MM.1S (cell line): ENCODE results near the gene GPC5.

Experiments
- CTCF ChIP-seq: fragments of 300-600 bp; sonication (generic); IDR thresholded peaks from 2 replicates; pipeline ENCODE4 v1.5.1; 2016; ENCODE audit warnings: antibody characterized with exemption, low read length, mixed read lengths
- EZH2 ChIP-seq: fragments of 300-600 bp; sonication (generic); optimal IDR thresholded peaks from 2 replicates; pipeline ENCODE3; 2017; ENCODE audit warnings: low read depth, mild to moderate bottlenecking, antibody characterized with exemption, low read length, mixed read lengths

DNA sequence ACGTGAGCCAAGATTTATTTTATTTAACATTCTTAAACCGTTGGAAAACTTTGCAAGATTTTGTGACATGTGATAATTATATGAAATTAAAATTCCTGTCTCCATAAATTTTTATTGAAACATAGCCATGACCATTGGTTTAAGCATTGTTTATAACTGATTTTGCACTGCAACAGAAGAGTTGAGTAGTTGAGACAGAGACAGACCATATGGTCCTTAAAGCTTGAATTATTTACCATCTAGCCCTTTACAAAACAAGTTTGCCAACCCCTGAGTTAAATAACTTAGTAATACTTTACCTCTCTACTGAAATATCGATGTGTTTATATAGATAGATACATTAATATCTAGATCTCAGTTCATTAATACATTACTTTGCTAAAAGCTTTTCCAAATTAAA lies 1014.1 kb downstream of the GPC5 start:
- TF ChIP-seq CTCF (no peak), EZH2 (no peak)
